Subcutaneous adipose tissue (tissue), 4 donors: ENCODE data around the gene KDM4C. TPM values are rescaled to one million over a fixed set of nuclear protein-coding genes. Genes with fewer than 3 reads are reported as not detected.

Experiments used
- small RNA-seq: library from RNA; depleted of rRNA; stranded (forward); fragments of <200 nt; gene quantifications from one replicate; pipeline ENCODE3, GENCODE V24; 2016
- total RNA-seq, 4 donors: library from RNA; depleted of rRNA; stranded (reverse); fragments of >200 nt; gene quantifications; one replicate each; pipeline ENCODE4 v1.1.0, GENCODE V29; 2016
- TF ChIP-seq, protein P1 (sequence below): fragments of 450-650 bp; IDR thresholded peaks from one replicate; pipeline ENCODE4 v1.5.1; 2016; ENCODE audit warnings: low read depth, mild to moderate bottlenecking, control low read depth, antibody characterized with exemption, moderate library complexity

Gene KDM4C
- total RNA-seq, 4 donors from 2014 or later = 31.6 to 37.2 (median 34.0) TPM

DNA sequence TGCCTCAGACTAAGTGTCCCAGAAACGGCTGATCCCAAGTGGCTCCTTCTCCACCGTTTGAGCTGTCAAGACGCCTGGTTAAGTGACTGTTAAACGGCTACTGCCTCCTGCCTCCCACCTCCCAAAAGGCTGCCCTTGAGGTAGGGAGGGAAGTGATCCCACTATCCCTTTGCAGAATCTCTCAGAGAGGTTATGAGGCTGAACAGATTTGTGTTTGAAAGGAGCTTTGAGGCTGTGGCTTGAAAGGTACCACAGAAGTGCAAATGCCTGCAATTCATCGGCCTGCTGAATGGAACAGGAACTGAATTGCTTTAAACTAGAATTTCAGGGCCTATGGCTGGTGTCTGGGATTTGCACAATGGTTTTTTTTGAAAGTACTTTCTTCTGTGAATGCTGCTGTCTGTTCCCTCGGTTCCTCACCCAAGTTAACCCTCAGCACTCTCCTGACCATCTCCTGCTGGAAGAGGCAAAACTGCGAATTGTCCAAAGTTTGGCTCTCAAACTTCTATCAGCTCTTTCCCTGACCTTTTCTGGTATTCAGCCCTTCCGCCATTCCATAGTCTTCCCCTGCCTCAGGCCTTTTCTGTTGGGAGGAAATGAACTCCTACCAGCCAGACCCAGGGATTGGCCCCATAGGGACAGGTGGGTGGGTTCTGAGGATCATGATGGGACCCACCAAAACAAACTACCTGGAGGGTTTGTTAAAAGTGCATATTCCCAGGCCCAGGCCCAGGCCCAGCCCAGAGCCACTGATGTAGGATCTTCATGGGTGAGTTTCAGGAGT lies 453.3 kb downstream of the KDM4C start:
- TF ChIP-seq, protein P1, sequence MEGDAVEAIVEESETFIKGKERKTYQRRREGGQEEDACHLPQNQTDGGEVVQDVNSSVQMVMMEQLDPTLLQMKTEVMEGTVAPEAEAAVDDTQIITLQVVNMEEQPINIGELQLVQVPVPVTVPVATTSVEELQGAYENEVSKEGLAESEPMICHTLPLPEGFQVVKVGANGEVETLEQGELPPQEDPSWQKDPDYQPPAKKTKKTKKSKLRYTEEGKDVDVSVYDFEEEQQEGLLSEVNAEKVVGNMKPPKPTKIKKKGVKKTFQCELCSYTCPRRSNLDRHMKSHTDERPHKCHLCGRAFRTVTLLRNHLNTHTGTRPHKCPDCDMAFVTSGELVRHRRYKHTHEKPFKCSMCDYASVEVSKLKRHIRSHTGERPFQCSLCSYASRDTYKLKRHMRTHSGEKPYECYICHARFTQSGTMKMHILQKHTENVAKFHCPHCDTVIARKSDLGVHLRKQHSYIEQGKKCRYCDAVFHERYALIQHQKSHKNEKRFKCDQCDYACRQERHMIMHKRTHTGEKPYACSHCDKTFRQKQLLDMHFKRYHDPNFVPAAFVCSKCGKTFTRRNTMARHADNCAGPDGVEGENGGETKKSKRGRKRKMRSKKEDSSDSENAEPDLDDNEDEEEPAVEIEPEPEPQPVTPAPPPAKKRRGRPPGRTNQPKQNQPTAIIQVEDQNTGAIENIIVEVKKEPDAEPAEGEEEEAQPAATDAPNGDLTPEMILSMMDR = no peak

DNA sequence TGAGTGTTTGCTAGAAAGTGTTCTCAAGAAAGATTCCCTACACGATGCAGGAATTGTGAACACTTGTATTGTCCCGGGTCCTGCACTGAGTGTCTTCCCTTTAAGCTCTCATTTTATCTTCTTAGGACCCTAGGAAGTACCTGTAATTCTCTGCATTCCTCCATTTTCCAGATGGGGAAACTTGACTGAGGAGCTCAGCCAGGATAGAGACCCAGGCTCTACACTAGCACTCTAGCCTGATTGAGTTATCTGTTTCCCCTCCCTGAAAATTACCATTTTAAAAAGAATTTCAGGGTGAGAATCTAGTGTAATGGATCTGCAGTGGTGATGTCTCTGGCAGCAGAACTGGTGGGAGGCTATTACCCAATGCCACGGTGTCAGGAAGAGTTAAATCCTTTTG lies 453.9 kb downstream of the KDM4C start:
- TF ChIP-seq, protein P1 = no peak

DNA sequence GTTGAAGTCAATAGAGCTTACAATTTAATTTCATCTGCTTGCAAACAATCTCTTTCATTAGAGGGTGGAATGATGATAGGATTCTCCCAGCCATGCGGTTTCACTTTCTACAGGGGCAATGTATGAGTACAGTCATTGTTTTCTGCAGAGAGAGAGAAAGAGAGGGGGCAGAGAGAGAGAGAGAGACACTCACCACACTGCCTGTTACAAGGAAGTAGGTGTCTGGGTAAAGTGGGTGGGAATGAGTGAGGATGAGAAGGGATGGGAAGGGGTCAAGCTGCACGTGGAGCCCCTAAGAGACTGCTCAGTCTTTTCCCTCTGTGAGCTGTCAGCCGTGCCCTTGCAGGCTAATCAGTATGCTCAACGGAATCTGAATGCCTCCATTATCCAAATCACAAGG lies 454.3 kb downstream of the KDM4C start:
- TF ChIP-seq, protein P1 = no peak

DNA sequence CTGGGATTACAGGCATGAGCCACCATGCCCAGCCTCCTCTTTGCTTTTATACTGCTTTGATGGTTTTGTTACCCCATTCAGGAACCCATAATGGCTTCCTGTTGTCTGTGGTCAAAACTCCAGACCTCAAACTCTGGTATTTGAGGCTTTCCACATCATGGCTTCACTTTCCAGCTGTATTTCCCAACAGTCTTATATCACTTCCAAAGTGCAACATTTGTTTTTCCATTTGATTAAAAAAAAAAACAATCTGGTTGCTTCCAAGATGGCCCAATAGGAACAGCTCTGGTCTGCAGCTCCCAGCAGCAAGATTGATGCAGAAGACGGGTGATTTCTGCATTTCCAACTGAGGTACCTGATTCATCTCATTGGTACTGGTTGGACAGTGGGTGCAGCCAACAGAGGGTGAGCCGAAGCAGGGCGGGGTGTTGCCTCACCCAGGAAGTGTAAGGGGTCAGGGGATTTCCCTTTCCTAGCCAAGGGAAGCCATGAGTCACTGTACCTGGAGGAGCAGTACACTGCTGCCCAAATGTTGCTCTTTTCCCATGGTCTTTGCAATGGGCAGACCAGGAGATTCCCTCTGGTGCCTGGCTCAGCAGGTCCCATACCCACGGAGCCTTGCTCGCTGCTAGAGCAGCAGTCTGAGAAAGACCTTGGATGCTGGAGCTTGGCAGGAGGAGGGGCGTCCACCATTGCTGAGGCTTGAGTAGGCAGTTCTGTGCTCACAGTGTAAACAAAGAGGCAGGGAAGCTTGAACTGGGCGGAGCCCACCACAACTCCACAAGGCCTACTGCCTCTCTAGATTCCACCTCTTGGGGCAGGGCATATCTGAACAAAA lies 458.4 kb downstream of the KDM4C start:
- TF ChIP-seq, protein P1 = no peak

DNA sequence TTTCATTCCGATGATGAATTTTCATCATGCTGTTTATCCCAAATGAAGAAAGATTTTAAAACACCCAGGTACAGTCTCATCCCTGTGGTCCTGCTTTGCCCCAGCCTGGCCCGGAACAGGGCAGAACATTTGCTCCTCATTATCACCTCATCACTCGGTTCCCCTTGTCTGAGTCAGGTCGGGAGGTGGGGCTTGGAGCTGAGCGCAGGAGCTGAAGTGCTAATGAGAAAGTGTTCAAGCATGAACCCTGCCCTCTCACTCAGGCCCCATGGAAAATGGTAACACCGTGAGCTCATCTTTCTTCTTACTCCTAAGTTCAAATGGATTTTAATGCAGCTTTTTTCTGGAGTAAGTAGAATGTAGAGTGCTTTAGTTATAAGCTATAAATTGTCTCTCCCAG lies 466.2 kb downstream of the KDM4C start:
- TF ChIP-seq, protein P1 = no peak

Small RNAs within 50 kb of the gene (small RNA-seq; reads per million reads assigned to genes)
- gene SNRPEP2 = not detected

Other genes with a start within 250 kb of the KDM4C start
- not detected for gene GLDC, start 112.2 kb upstream of the KDM4C start, total RNA-seq